NCI-H146 (cell line): Measurements from ENCODE around the gene KRT76.
A peak's percentile ranks its signal among the peaks of the same experiment; 100 is the strongest.

Source experiments
- DNase-seq: peaks from one replicate; lab custom pipeline; 2025; lab: John Stamatoyannopoulos, UW

The KRT76 gene

DNA sequence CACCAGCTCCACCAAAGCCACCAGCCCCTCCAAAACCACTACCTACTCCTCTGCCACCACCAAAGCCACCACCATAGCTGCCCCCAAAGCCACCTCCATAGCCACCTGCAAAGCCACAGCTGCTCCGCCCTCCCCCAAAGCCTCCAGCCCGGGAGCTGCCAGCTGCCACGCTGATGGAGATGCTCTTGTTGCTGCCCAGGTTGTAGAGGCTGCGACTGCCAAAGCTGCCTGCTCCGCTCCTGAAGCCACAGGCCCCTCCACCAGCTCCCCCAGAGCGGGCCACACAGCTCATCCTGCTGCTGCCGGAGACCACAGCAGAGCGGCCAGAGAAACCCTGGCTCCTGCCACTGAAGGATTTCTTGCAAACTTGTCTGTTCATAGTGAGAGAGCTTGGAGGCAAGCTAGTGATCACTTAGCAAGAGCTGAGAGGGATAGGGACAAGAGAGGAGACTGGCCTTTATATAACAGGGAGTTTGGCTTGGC, at the start of gene KRT76:
Gene KRT76 (minus strand): TSS at position 433 of the 483 bp plus-strand sequence. CDS start 54 bp downstream, at position 379.
- DNase-seq = no peak

DNA sequence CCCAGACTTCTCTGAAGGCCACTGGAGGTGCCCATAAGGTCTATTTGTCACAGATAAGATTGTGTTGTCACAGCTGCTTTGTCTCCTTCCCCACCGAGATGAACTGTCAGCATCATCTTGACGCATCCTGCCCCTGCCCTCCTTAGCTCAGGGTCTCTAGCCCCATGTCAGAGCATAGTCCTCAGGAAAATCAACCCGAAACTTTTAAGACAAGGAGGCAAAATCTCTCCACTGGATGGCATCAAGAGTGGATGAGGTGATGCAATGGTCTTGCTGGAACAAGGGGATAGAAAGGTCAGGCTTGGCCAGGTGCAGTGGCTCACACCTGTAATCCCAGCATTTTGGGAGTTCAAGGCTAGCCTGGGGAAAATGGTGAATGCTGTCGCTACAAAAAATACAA, 48.8 kb upstream of the KRT76 start:
- no peak for DNase-seq

DNA sequence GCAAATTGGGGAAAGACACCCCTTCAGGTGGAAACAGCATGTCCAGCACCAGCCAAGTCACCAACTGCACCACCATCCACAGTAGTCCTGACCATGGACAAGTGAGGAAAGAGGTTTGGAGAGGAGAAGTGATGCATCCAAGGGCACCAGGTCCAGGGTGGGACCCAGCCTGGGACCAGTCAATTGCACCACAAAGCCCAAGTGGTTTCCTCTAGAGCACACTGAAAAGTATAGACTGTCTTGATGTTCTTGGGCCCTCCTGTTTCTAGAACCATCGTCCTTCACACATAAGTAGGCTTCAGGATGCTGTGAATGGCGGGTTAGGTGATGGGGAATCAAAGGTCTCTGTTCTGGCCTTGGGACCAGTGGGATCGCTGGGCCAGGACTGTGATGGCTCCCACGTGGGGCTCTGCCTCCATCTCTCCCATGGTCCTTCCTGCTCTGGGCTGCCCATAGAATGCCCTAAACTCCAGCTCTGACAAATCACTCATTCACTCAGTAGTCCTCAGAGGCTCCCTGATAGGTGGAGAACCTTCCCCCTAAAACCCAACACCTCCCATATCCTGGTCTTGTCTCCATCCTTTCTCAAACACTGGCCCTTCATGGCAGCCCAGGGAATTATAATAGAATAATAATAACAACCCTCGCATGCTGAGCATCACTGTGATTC, 47.7 kb upstream of the KRT76 start:
- DNase-seq = no peak

DNA sequence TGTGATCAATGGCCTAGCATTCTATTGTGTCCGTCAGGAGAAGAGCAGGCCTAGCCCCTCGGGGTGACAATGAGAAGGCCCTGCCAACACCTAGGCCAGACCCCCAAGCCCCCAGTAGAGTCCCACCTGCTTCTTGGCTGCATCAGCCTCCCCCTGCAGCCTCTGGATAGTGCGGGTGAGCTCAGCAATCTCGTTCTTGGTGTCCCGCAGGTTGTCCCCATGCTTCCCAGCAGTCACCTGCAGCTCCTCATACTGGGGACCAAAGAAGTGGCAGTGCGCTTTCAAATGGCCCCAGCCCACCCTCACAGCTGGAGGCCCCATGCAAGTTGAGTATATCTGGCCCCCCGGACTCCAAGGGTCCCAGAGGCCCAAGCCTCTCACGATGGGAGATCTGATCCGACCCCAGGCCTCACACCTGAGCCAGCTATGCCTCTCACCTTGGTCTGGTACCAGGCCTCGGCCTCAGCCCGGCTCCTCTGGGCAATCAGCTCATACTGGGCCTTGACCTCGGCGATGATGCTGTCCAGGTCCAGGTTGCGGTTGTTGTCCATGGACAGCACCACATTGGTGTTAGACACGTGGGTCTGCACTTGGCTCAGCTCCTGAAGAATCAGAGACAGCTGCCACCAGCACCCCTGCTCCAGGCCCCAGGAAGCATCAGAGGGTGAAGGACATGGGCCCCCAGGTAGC, 46.8 kb upstream of the KRT76 start:
- no peak for DNase-seq

DNA sequence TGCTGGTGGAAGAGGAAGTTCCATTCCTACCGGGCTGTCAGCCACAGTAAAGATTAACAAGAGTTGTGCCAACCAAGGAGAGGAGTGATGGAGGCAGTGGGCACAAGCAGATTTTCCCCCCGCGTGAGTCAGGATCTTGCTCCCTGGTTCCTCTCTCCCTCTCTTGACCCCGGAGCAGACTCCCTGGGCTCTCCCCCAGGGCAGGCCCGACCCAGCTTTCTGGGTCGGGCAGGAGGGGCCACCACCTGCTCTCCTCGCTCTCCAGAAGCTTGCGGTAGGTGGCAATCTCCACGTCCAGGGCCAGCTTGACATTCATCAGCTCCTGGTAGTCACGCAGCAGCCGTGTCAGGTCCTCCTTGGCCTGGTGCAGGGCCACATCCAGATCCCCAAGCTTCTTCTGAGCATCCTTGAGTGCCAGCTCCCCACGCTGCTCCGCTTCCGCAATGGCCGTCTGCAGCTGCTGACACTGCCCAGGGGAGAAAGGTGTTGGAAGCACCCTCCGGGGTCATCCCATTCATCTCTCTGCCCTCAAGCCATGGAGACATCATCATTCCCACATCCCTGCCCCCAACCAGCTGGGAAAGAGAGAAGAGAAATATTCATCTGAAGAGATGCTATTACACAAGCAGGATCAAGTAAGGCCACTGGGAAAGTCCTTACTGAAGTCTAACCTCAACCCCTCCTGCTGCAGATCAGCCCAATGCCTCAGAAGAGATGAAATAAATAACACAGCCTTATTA, 45.8 kb upstream of the KRT76 start:
- DNase-seq = no peak

DNA sequence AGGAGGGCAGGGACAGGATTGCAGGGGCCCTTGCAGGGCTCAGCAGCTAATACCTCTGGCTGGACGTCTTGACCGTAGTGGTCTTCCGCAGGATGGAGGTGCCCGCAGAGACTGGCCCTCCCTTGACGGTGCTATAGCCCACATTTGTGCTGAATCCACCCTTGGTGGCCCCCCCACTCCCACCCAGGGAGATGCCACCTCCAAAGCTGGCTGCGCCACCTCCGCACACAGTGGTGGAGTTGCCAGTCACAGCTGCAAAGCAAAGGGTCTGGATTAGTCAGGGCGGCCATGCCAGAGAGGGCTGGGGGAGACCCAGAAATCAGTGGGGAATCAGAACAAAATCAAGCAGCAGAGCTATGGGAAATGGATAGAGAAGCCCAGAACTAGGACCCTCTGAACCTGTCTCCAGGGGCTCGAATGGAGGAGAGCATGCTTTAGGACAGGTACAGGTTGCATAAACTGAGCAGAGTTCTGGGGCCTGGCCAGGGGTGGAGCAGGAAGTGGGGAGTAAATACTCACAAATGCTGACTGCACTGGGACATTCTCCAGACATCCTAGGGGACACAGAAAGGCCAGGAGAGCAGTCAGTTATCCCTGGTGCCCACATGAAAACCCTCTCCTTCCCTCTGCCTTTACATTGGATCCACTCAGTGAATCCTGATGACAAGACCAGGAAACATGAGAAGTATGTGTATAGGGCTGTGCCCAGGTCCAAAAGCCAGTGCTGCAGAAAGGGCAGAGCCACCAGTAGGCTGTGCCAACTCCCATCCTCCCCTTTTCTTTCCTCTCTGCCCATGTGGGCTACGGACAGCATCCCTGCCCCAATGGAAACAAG, 44.9 kb upstream of the KRT76 start:
- no peak for DNase-seq

DNA sequence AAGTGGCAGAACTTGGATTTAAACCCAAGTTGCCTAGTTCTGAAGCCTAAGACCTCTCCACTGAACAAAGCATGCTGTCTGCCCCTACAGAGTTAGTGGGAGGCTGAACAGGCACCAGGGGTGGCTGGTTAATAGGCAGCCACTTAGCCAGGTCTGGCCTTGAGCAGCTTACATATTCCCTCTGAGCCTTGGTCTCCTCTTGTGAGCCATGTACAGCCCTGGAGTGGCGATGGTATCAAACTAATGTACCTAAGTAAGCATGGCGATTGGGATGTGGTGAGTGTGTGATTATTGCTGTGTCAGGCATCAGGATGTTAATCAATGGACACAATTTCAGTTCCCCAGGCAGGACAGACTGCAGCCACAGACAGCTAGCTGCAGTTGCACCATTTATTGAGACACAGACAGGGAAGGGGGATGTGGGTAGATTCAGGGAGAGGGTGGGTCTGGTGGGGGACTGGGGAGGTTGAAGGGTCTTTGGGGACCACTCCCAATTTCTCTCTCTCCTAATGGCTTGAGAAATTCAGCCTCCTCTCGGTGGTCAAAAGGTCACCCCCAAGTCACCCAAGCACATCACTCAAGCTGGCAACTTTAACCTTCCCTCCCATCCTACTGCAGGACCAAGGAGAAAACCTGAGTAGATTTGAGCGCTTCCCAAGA, 44.1 kb upstream of the KRT76 start:
- no peak for DNase-seq

DNA sequence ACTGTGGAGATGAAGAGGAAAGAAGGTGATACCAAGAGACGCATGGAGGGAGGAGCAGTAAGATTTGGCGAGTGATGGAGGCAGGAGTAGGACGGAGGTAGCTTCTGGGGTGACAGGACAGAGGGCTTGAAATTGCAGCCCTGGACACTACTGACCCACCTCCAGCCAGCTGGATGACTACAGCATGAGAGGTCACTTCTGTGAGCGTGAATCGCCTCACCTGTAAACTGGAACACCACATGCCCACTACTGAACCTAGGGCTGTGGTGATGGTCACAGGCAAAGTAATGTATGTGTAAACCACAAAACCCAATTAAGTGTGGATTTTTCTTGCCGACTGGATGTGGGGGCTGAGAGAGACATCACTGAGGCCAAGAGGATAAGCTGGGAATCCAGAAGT, 43.4 kb upstream of the KRT76 start:
- DNase-seq = no peak

DNA sequence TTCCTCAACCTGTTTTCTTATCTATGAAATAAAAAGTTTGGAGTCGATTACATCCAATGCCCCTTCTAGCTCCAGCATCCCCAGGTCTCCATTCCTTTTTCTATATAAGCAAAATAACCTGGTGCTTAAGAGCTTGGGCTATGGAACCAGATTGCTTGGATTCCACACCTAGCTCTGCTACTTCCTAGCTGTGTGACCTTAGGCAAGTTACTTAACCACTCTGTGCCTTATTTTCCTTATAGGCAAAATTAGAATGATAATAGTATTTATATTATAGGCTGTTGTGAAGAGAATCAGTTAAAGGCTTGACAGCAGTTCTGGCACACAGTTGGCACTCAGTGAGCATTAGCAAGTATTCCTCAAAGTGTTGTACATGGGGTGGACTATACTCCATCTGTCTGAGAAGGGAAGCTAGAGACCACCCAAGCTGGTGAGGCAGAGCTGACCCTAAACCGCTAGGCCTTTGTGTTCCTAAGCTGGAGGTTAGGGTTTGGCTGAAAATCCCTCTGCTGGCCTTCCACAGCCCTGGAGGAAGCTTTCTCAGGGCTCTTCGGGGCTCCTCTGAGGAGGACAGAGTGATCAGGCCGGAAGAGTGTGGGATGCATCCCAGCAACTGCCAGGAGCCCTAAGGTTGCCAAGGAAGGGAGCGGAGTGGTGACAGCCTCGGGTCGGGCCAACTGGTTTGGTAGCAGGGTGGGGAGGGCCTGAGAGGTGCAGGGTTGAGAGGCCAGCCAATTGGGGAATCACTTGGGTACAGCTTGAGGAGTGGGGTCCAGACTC, 42.8 kb upstream of the KRT76 start:
- DNase-seq = no peak

DNA sequence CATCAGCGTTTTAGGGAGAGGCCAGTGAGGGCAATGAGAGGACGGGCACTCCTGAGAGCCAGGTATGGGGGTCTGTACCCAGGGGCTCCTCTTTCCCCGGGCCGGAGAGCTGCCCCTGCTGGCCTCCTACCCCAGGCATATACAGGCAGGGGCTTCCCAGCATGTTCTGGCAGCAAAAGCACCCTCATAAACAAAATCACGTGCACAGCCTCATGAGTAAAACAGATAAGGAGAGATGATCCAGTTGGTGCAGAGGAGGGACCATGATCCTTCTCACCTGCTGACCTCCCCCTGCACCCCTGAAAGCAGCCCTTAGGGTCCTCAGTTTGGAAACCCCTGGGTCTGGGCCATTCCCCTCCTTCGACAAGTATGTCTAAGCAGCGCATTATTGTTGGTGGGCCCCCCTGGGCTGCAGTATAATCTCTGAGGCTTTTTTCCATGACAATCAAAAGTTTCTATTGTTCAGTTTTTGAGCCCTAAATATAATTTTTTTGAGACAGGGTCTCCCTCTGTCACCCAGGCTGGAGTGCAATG, 41.8 kb upstream of the KRT76 start:
- DNase-seq = no peak

DNA sequence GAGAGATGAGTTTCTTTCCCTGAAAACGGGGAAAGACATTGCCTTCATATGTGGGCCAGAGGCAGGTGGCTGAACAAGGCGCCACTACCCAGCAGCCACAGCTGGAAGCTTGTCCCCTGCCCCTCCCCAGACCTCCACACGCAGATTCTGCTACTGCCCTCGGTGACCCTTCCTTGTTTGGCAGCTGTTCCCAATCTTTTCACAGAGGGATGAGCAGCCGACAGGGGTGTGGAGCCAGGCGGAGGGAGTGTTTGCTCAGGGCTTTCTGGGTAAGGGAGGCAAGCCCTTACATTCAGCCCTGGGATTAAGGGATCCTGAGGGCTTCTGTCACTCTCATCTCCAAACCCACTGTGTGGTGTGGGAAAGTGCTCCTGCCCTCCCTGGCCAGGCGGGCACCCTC, 41.2 kb upstream of the KRT76 start:
- peak; percentile 75 for DNase-seq

DNA sequence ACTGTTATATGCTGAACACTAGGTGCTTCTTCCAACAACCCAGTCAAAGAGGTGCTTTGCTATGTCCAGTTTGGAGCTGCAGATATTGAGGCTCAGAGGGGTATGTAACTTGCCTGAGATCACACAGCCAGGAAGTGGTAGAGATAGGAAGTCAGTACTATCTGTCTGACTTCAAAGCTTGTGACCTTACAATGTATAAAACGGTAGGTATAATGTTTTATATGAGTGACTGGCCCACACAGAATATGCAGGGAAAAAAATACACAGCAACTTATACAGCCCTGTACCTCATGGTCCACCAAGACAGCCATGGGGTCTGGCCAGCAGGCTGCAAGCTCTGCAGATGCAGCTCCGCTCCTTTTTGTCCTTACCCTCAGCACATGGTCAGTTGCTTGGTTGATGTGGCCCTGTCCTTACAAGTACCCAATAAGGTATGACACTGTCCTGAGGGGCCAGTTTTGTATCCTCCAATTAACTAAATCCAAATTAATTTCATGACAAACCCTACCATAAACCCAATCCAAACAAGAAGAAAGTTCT, 40.6 kb upstream of the KRT76 start:
- DNase-seq = no peak

DNA sequence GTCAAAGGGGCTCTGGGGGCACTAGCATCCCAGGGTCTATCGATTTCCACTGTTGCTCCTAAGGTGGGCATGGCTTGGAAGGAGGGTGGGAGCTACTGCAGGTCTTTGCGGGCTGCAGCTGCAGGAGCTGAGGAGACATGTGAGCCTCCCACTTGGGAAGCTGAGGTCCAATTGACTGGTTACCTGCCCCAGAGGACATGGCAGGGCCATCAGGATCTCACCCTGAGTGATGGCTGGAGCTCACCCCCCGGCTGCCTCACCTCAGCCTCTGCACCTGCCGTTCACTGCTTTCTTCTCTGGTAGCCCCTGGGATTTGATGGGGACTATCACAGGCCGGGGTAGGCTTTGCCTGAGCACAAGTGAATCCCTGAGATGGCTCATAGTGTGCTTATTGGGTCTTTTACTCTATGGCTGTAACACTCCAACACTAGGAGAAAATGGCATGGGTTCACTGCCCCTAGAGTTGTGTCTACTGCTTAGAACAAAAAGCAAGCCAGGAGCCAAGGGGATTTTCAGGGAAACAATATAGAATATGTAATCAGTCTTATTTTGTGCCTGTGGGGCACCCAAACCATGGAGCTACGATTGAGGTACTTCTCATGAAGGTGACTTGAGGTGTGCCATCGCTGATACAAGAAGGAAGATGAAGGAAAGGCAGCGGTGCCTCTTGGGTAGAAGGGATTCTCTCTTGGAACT, 40.0 kb upstream of the KRT76 start:
- no peak for DNase-seq

DNA sequence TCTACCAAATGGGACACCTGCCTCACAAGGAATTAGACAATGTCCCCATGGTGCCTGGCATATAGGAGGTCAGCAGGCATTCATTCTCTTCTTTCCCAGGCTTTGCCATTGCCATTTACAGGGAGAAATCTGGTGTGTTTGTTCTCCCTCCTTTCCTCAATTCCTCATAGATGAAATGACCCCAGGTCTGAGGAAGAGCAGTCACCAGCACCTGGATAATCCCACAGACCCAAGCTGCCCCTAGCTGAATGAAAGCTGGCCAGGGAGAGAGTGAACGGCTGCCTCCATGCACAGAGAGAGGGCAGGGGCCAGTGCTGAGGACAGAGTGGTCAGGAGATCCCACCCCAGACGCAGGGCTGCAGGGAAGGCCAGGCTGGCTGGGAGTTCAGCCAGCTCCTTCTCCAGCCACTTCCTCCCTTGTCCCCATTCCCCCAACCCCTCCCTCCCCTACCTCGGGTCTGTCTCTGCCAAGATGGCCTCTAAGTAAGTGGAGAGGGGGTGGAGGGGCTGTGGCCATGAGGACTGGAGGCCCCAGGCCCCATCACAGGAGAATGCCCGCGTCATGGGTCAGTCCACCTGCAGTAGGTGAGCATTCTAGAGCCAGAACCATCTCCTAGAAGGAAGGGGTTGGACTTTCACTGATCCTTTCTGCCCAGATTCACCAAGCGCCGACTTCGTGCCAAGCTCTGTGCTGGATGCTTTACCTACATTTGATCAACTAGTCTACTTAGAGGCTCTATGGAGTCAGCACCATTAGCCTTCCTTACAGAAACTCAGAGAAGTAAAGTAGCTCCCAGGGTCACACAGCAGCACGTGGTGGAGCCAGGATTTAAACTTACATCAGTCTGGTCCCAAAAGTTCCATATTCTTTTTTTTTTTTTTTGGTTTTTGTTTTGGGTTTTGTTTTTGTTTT, 38.8 kb upstream of the KRT76 start:
- DNase-seq = no peak

DNA sequence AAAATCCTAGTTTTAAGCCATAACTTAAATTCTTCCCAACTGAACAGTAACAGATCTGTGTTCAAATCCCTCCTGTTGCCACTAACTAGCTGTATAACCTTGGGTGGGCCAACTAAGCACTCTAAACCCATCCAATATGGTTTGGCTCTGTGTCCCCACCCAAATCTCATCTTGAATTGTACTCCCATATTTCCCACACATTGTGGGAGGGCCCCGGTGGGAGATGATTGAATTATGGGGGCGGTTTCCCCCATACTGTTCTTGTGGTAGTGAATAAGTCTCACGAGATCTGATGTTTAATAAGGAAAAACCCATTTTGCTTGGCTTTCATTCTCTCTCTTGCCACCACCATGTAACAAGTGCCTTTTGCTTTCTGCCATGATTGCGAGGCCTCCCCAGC, 38.0 kb upstream of the KRT76 start:
- no peak for DNase-seq

DNA sequence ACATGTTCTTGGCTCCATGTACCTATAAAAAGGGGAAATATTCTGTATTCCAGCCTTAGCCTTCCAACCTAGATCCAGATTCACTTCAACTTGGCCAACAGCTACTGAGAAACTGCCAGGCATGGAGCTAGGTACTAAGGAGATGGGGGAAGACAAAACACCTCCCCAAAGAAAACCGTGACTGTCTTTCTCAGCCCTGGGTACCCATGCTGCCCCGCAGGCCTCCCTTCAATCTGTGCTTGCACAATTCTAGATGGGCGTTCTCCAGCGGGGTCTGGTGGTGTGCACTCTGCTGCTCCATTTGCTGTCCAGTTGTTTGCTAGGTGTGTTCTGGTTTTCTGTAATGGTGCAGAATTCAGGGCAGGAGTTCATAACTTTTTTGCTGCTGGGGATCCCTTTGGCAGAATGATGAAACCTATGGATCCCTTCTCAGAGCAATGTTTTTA, 37.6 kb upstream of the KRT76 start:
- DNase-seq = no peak

DNA sequence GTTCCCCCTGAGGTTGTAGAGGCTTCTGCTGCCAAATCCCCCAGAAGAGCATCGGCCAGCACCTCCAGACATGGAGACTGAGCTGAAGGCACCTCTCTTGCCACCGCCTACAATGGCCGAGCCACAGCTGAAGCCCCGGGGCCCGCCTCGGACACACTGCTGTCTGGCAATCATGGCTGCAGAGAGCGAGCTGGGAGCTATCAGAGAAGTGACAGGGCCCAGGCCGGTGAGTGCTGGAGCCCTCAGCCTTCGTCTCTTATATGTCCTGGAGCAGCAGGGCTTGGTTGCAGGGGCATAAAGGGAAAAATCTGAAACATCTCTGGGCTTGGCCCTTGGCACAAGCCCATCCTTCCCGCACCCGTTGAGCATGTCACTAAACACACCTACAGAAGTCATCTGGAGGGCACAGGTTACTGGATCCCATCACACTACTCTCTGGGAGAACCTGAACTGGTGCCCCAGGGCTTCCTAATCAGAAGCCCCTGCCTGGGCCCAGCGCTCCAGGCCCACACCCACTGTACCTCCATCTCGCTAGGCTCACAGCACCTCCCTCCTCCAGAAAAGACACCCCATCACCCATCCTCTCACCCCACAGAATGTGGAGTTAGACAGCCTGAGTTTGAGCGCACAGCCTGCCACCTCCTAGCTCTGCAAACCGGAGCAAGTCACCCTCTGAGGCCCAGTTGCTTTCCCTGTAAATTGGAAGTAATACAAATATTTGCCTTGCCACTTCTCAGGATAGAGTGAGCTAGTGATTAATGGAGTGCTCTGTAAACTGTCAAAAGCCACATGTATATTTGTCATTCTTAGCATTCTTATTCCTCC, 37.0 kb upstream of the KRT76 start, which contains the start of gene KRT4:
Gene KRT4 (minus strand): TSS at position 232 of the 825 bp plus-strand sequence. CDS start 58 bp downstream, at position 174.
- DNase-seq = no peak
